Effector memory CD4-positive, alpha-beta T cell (primary cell): ENCODE measurements around the gene MAEA.

Experiments used
- DNase-seq, 3 donors: peaks; one replicate each; pipeline ENCODE4 v3.0.0-alpha.2; 2020
- H3K27ac ChIP-seq: 2 replicates; pipeline ENCODE4 v1.7.0; 2013; ENCODE audit warnings: mild to moderate bottlenecking, low read length, moderate library complexity; ENCODE audit not compliant: insufficient read depth, poor library complexity, severe bottlenecking
- H3K27me3 ChIP-seq: replicated peaks from 2 replicates; pipeline ENCODE4 v1.7.0; 2013; ENCODE audit warnings: mild to moderate bottlenecking, low read length; ENCODE audit not compliant: insufficient read depth, control insufficient read depth, poor library complexity, severe bottlenecking
- H3K36me3 ChIP-seq: 2 replicates; pipeline ENCODE4 v1.7.0; 2013; ENCODE audit warnings: mild to moderate bottlenecking, low read length, moderate library complexity; ENCODE audit not compliant: control insufficient read depth, insufficient read depth
- H3K4me1 ChIP-seq: 2 replicates; pipeline ENCODE4 v1.7.0; 2013; ENCODE audit warnings: low read length, mild to moderate bottlenecking; ENCODE audit not compliant: control insufficient read depth, insufficient read depth, poor library complexity, severe bottlenecking
- H3K4me3 ChIP-seq: 2 replicates; pipeline ENCODE4 v1.7.0; 2013; ENCODE audit warnings: low read length, low read depth, mild to moderate bottlenecking; ENCODE audit not compliant: insufficient read depth, poor library complexity, severe bottlenecking
- H3K9me3 ChIP-seq: 2 replicates; pipeline ENCODE4 v1.7.0; 2013; ENCODE audit warnings: mild to moderate bottlenecking, low read length, moderate library complexity; ENCODE audit not compliant: control insufficient read depth

Gene MAEA

GRCh38 chr4:1342003-1342402 is 52.3 kb downstream of the MAEA start:
- H3K9me3 ChIP-seq = no peaks in the 10 kb centered on the region
- peaks cover 42% of the 10 kb centered on the region for H3K36me3 ChIP-seq
- no peaks in the 10 kb centered on the region for H3K27me3 ChIP-seq
- peaks cover 7% of the 10 kb centered on the region for H3K4me1 ChIP-seq
- DNase-seq = no peak
- no peak overlapping the region for H3K4me3 ChIP-seq
- no peak overlapping the region for H3K27ac ChIP-seq

DNA sequence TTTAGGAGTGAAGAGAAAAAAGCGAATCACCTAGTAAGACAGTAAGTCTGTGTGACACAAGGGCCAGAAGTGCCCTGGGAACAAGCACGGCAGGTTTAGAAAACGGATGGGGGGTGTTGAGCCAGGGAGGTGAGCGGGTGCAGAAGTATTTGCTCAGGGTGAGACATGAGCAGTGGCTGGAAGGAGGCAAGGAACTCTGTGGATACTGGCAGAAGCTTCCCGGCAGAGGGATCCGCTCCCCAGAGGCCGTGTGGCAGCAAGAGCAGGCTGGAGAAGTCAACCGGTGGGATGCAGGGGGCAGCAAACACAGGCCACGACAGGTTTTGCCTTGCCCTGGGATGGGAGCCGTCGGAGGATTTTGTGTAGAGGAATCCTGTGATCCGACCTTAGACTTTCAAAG is 55.0 kb downstream of the MAEA start:
- no peak for DNase-seq
- no peak overlapping the region for H3K27ac ChIP-seq

DNA sequence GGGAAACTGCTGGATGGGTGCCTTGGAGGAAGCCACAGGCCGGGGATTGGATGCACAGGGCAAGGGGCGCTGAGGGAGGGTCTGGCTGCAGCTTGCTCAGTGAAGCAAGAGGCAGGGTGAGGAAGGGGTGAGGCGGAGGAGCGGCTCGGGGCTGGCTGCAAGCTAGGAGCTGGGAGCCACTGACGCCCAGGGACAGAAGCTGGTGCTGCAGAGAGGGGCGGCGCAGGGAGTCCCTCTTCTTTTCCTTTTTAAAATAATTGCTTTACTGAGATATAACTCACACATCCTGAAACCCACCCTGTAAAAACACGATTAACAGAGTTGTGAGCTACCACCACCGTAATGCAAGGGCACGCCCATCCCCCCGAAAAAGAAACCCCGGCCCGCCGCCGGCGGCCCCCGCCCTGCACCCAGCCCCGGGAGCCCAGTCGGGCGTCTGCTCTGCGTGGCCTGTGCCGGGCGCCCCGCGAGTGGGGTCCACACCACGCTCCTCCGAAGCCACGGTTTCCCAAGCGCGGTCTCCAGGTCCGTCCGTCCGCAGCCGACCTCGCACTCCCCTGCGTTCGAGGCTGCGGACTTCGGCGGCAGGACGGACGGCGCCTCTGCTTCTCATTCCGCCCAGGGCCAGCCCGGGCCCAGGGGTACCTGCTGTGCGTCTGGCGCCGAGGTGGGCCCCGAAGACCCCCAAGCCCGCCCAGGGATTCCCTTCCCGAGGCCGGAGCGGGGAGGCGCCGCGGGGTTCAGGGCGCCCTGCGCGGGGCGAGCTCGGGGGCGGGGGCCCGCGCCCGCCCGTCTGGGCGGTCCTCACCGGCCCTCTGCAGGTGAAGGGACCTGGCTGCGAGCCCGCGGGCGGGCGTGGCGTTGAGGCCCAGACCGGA is 56.5 kb downstream of the MAEA start:
- H3K4me3 ChIP-seq = peak overlapping the region; percentile 92
- H3K9me3 ChIP-seq = no peaks in the 10 kb centered on the region
- H3K4me1 ChIP-seq = peaks cover 15% of the 10 kb centered on the region
- DNase-seq = peak in 2 of 3 donors; percentile 22 to 30
- H3K36me3 ChIP-seq = peaks cover 5% of the 10 kb centered on the region
- peak overlapping the region; percentile 88 for H3K27ac ChIP-seq
- H3K27me3 ChIP-seq = no peaks in the 10 kb centered on the region

More for the DNA sequence above, 55.0 kb downstream of the MAEA start:
- H3K4me1 ChIP-seq = peaks cover 15% of the 10 kb centered on the region
- H3K36me3 ChIP-seq = peaks cover 18% of the 10 kb centered on the region
- H3K9me3 ChIP-seq = no peaks in the 10 kb centered on the region
- no peak overlapping the region for H3K4me3 ChIP-seq
- no peaks in the 10 kb centered on the region for H3K27me3 ChIP-seq

- Histone ChIP-seq H3K4me3 (peak within 1 kb of the TSS; percentile 92), H3K36me3 (peaks cover 3% of the 10 kb centered on the region), H3K4me1 (peaks cover 19% of the 10 kb centered on the region), H3K27ac (peak within 1 kb of the TSS; percentile 88), H3K9me3 (no peaks in the 10 kb centered on the region), H3K27me3 (no peaks in the 10 kb centered on the region)
- DNase-seq = peak; percentile 100
These were observed 57.2 kb downstream of the MAEA start, which contains the start of gene UVSSA for GRCh38 chr4:1346781-1347409. TSS of gene UVSSA (plus strand) at chr4:1347208. CDS start at chr4:1348092, 884 bp downstream.

DNA sequence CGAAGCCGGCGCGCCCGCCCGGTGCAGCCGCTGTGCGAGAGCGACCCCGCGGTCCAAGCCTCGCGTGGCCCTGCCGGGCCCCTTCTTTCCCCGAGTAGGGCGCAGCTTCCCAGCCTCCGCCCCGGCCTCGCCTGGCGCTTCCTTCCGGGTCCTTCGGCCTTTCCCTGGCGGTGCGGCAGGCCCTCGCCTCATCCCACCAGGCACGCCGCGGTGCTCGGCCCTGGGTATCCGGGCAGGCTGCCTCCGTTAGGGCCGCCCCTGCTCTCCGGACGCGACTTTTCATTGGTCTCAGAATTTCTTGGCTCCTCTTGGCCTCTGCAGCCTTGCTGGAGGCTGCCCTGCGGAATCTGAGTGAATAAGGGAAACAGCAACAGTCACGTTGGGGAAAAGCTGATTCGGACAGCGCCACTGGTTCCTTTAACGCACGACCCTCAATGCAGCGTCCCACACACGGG is 57.7 kb downstream of the MAEA start:
- Histone ChIP-seq H3K9me3 (no peaks in the 10 kb centered on the region), H3K27ac (peak overlapping the region; percentile 88), H3K4me3 (peak overlapping the region; percentile 92), H3K36me3 (peaks cover 6% of the 10 kb centered on the region), H3K27me3 (no peaks in the 10 kb centered on the region), H3K4me1 (peaks cover 22% of the 10 kb centered on the region)
- DNase-seq = peak in 1 of 3 donors; percentile 44

DNA sequence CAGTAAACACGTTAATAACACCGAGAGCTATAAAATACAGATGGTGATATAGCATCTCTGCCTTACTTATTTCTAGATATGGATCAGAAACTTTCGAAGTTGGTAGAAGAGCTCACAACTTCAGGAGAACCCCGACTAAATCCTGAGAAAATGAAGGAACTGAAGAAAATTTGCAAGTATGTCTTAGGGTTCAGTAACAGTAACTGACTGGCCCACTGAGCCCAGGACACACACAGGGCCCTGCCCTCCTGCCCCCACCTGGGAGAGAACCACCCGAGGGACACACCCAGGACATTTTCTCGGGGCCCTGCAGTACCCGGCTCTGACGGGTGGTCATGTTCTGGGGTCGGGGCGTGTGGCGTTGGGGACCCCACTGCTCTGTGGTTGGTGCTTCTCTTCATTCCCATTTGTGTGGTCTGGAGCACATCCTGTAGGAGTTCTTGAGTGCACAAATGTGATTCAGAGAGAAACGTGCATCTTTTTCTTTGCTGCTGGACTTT is 58.4 kb downstream of the MAEA start:
- DNase-seq = no peak
- Histone ChIP-seq H3K9me3 (no peaks in the 10 kb centered on the region), H3K4me3 (peak overlapping the region; percentile 92), H3K4me1 (peaks cover 22% of the 10 kb centered on the region), H3K36me3 (peaks cover 11% of the 10 kb centered on the region), H3K27me3 (no peaks in the 10 kb centered on the region), H3K27ac (peak overlapping the region; percentile 88)

GRCh38 chr4:1348746-1349145 is 59.1 kb downstream of the MAEA start:
- peaks cover 22% of the 10 kb centered on the region for H3K4me1 ChIP-seq
- DNase-seq = no peak
- no peak overlapping the region for H3K27ac ChIP-seq
- no peak overlapping the region for H3K4me3 ChIP-seq
- H3K9me3 ChIP-seq = no peaks in the 10 kb centered on the region
- no peaks in the 10 kb centered on the region for H3K27me3 ChIP-seq
- peaks cover 17% of the 10 kb centered on the region for H3K36me3 ChIP-seq

- no peaks in the 10 kb centered on the region for H3K9me3 ChIP-seq
- peaks cover 22% of the 10 kb centered on the region for H3K4me1 ChIP-seq
- no peak for DNase-seq
- no peaks in the 10 kb centered on the region for H3K27me3 ChIP-seq
- H3K36me3 ChIP-seq = peaks cover 23% of the 10 kb centered on the region
- H3K27ac ChIP-seq = no peak overlapping the region
- no peak overlapping the region for H3K4me3 ChIP-seq
These were observed 59.9 kb downstream of the MAEA start for GRCh38 chr4:1349359-1350168.

DNA sequence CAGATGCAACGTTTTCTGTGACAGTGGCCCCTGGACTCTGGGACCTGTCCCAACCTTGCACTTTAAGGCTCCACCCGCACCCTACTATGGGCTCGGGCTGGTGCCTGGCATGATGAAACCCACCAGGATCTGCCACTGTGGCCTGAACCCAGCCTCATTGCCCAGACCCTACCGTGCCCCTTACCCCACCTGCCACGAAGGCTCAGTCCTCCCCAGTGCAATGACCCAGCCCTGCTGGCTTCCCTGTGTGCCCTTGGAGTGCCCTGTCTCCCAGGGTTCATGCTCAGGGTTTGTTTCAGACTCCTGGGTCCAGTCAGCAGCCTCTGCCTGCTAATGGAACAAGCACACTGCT is 60.5 kb downstream of the MAEA start:
- Histone ChIP-seq H3K4me3 (no peak overlapping the region), H3K27me3 (no peaks in the 10 kb centered on the region), H3K27ac (no peak overlapping the region), H3K9me3 (no peaks in the 10 kb centered on the region), H3K4me1 (peaks cover 22% of the 10 kb centered on the region), H3K36me3 (peaks cover 29% of the 10 kb centered on the region)
- no peak for DNase-seq
